A549 (cell line): ENCODE measurements around the gene PVALEF. TPM values are rescaled to one million over a fixed set of nuclear protein-coding genes. Genes with fewer than 3 reads are reported as not detected.

Experiments
- ATAC-seq, 2 experiments: fragments of 200-7000 bp in 1 of 2; fragments of >200 bp in 1 of 2; cut with Nextera tagmentation in 1 of 2; cut with Tn5 transposase in 1 of 2; 3 replicates each; pipeline versions ENCODE4 v1.8.0 to v1.9.1; 2018 to 2020; ENCODE audit warnings: mild to moderate bottlenecking in 1 of 2, moderate library complexity in 1 of 2
- CTCF ChIA-PET: fragments of 300-600 bp; sonication (Branson Sonifier 250); formaldehyde crosslinking; extraction: SDS; loops from one replicate; lab custom pipeline; 2021; ENCODE audit warnings: antibody characterized with exemption, inconsistent platforms; lab: Yijun Ruan, JAX
- POLR2A ChIA-PET: fragments of 350-600 bp; formaldehyde crosslinking; extraction: SDS; loops from one replicate; lab custom pipeline; 2021; ENCODE audit warnings: antibody characterized with exemption, inconsistent platforms; lab: Yijun Ruan, JAX
- DNase-seq, 2 experiments: peaks; one replicate each; pipeline versions ENCODE4 v3.0.0 to v3.0.0-alpha.2; 2011 to 2016; ENCODE audit warnings: low read depth in 1 of 2, low spot score in 1 of 2
- FAIRE-seq: peaks from 2 replicates; lab custom pipeline; 2011; peaks lifted over from hg19 to GRCh38; lab: Jason Lieb, UNC
- H3K27ac ChIP-seq, 2 experiments: fragments of >200 bp; sonication (Bioruptor Twin); formaldehyde crosslinking; 3 replicates each; pipeline ENCODE4 v1.5.1; 2016 to 2017
- H3K4me1 ChIP-seq: fragments of >200 bp; sonication (Bioruptor Twin); formaldehyde crosslinking; 3 replicates; pipeline ENCODE4 v1.6.1; 2016
- H3K4me2 ChIP-seq: fragments of >200 bp; sonication (Bioruptor Twin); formaldehyde crosslinking; 3 replicates; pipeline ENCODE4 v1.6.1; 2016
- H3K4me3 ChIP-seq: fragments of >200 bp; sonication (Bioruptor Twin); formaldehyde crosslinking; 3 replicates; pipeline ENCODE4 v1.5.1; 2016
- H3K9me3 ChIP-seq: fragments of >200 bp; sonication (Bioruptor Twin); formaldehyde crosslinking; 3 replicates; pipeline ENCODE4 v1.6.1; 2016
- CEBPB ChIP-seq, 2 experiments: fragments of >200 bp in 1 of 2; sonication (Bioruptor Twin) in 1 of 2; formaldehyde crosslinking in 1 of 2; IDR thresholded peaks; 2 replicates each; pipeline ENCODE4 v1.6.1; 2012 to 2016
- CTCF ChIP-seq: fragments of >200 bp; sonication (Bioruptor Twin); formaldehyde crosslinking; IDR thresholded peaks from 3 replicates; pipeline ENCODE4 v1.5.1; 2016
- EHF ChIP-seq: fragments of 250-450 bp; sonication (Bioruptor Pico); IDR thresholded peaks from 2 replicates; pipeline ENCODE4 v1.5.0; 2020; ENCODE audit warnings: mild to moderate bottlenecking
- EHMT2 ChIP-seq: fragments of 200-600 bp; sonication (generic); IDR thresholded peaks from 2 replicates; pipeline ENCODE4 v1.6.1; 2016; ENCODE audit warnings: antibody characterized with exemption, low read depth, mild to moderate bottlenecking, moderate library complexity
- FOSB ChIP-seq: fragments of 250-450 bp; sonication (Bioruptor Pico); IDR thresholded peaks from 2 replicates; pipeline ENCODE4 v1.5.0; 2020; ENCODE audit warnings: mild to moderate bottlenecking, moderate library complexity
- FOSL2 ChIP-seq, 2 experiments: fragments of 450-650 bp in 1 of 2; fragments of >200 bp in 1 of 2; sonication (Bioruptor Twin) in 1 of 2; formaldehyde crosslinking; IDR thresholded peaks; 2 replicates each; pipeline versions ENCODE4 v1.5.0 to v1.6.1; 2016 to 2020; ENCODE audit warnings: mild to moderate bottlenecking in 1 of 2, moderate library complexity in 1 of 2
- FOXS1 ChIP-seq: fragments of 250-450 bp; sonication (Bioruptor Pico); IDR thresholded peaks from 2 replicates; pipeline ENCODE4 v1.5.0; 2020; ENCODE audit warnings: mild to moderate bottlenecking, moderate library complexity
- HDAC2 ChIP-seq: fragments of 200-600 bp; sonication (generic); IDR thresholded peaks from 2 replicates; pipeline ENCODE4 v1.6.1; 2016
- HES2 ChIP-seq: fragments of >200 bp; sonication (Bioruptor Twin); formaldehyde crosslinking; IDR thresholded peaks from 2 replicates; pipeline ENCODE4 v1.6.1; 2016
- HEYL ChIP-seq: fragments of 250-450 bp; sonication (Bioruptor Pico); IDR thresholded peaks from 2 replicates; pipeline ENCODE4 v1.8.0; 2021; ENCODE audit warnings: mild to moderate bottlenecking, moderate library complexity
- HMGXB4 ChIP-seq: fragments of 250-450 bp; sonication (Bioruptor Pico); IDR thresholded peaks from 2 replicates; pipeline ENCODE4 v1.5.0; 2021; ENCODE audit warnings: mild to moderate bottlenecking, moderate library complexity, borderline replicate concordance
- HOXA7 ChIP-seq: fragments of 250-450 bp; sonication (Bioruptor Pico); IDR thresholded peaks from 2 replicates; pipeline ENCODE4 v1.5.0; 2020; ENCODE audit warnings: mild to moderate bottlenecking, moderate library complexity
- HOXB13 ChIP-seq: fragments of 250-450 bp; sonication (Bioruptor Pico); IDR thresholded peaks from 2 replicates; pipeline ENCODE4 v1.5.0; 2020; ENCODE audit warnings: low read depth, mild to moderate bottlenecking, moderate library complexity
- HOXB5 ChIP-seq: fragments of 250-450 bp; sonication (Bioruptor Pico); IDR thresholded peaks from 2 replicates; pipeline ENCODE4 v1.5.0; 2020; ENCODE audit warnings: mild to moderate bottlenecking, moderate library complexity
- JUN ChIP-seq, 2 experiments: fragments of >200 bp; sonication (Bioruptor Twin); formaldehyde crosslinking; IDR thresholded peaks; 2 replicates in 1 of 2; 3 replicates in 1 of 2; pipeline ENCODE4 v1.6.1; 2016 to 2017
- JUNB ChIP-seq: fragments of >200 bp; sonication (Bioruptor Twin); formaldehyde crosslinking; IDR thresholded peaks from 2 replicates; pipeline ENCODE4 v1.6.1; 2016
- MAZ ChIP-seq: fragments of 150-350 bp; IDR thresholded peaks from 2 replicates; pipeline ENCODE4 v1.6.1; 2014; ENCODE audit warnings: antibody characterized with exemption, low read depth, low read length, borderline replicate concordance
- NFE2L2 ChIP-seq: fragments of 150-350 bp; conservative IDR thresholded peaks from 2 replicates; pipeline ENCODE4 v1.6.1; 2014; ENCODE audit warnings: low read length
- NR3C1 ChIP-seq: fragments of >200 bp; sonication (Bioruptor Twin); formaldehyde crosslinking; IDR thresholded peaks from 3 replicates; pipeline ENCODE4 v1.6.1; 2017
- PBX3 ChIP-seq: IDR thresholded peaks from 2 replicates; pipeline ENCODE4 v1.6.1; 2012
- REST ChIP-seq: fragments of 200-600 bp; sonication (generic); IDR thresholded peaks from 2 replicates; pipeline ENCODE4 v1.6.1; 2016; ENCODE audit warnings: antibody characterized with exemption, mild to moderate bottlenecking, moderate library complexity
- TP53 ChIP-seq: fragments of 250-450 bp; sonication (Bioruptor Pico); IDR thresholded peaks from 2 replicates; pipeline ENCODE4 v1.5.0; 2021; ENCODE audit warnings: mild to moderate bottlenecking, moderate library complexity
- ZFP36 ChIP-seq: fragments of 450-650 bp; IDR thresholded peaks from 2 replicates; pipeline ENCODE4 v1.6.1; 2014; ENCODE audit warnings: borderline replicate concordance; ENCODE audit not compliant: partially characterized antibody
- ZNF302 ChIP-seq: fragments of 250-450 bp; sonication (Bioruptor Pico); IDR thresholded peaks from 2 replicates; pipeline ENCODE4 v1.9.0; 2021; ENCODE audit warnings: inconsistent platforms, mild to moderate bottlenecking, moderate library complexity
- WGBS: methylation state at CpG from one replicate; pipeline ENCODE4 v1.1.6; 2017; ENCODE audit errors: missing lambda C conversion rate; 5-methylcytosine and 5-hydroxymethylcytosine counted together
- polyA plus RNA-seq, 4 experiments: library from polyadenylated mRNA; depleted of rRNA in 3 of 4; stranded (reverse); fragments of >200 nt; fragmentation: RNase III in 1 of 4; extraction: RNeasy Plus Mini Kit Qiagen cat#74134 plus additional on column Dnase treatment in 1 of 4; gene quantifications; 2 replicates in 3 of 4; 3 replicates in 1 of 4; pipeline ENCODE4 v1.2.3, GENCODE V29; 2011 to 2017

The PVALEF gene
- polyA plus RNA-seq, 2 of the 4 experiments (the other 2 are of a cell fraction), result not detected

GRCh38 chr17:81140695-81141094 is 24.6 kb upstream of the PVALEF start:
- POLR2A ChIA-PET, result no interaction called here

GRCh38 chr17:81142301-81143199 is 22.8 kb upstream of the PVALEF start:
- peaks cover 10% of the 10 kb centered on the region for H3K4me1 ChIP-seq
- H3K4me3 ChIP-seq, result no peak overlapping the region
- peak overlapping the region; percentile 68 for H3K4me2 ChIP-seq
- FAIRE-seq, result no peak
- ChIA-PET CTCF (interaction anchor here (0.6 to 11.5 kb wide), 59 partner anchors 10 to 437 kb away, joined by 3 to 175 read pairs (median 4); partner anchors contain the start of genes AATK, CEP131, NDUFAF8 and PVALEF), POLR2A (no interaction called here)
- no peaks in the 10 kb centered on the region for H3K9me3 ChIP-seq
- peak; percentile 85 to 90 for DNase-seq
- peak overlapping the region; percentile 49 to 61; a peak in 5 of 6 replicates for H3K27ac ChIP-seq
- WGBS, result 55% methylated on average over 17 of the region's 25 CpGs
- ATAC-seq, result peak; percentile 91 to 98
- no peak for TF ChIP-seq EHMT2
- TF ChIP-seq EHF (CRISPR knock-in tag), result no peak
- no peak for TF ChIP-seq HOXA7
- no peak for TF ChIP-seq NR3C1
- no peak for TF ChIP-seq HOXB5 (CRISPR knock-in tag)
- TF ChIP-seq HEYL, result no peak
- TF ChIP-seq HES2, result no peak
- no peak for TF ChIP-seq ZFP36
- TF ChIP-seq TP53, result no peak
- no peak for TF ChIP-seq ZNF302 (CRISPR knock-in tag)
- no peak for TF ChIP-seq FOSB (CRISPR knock-in tag)
- peak; percentile 87 for TF ChIP-seq CTCF
- no peak for TF ChIP-seq JUNB
- no peak for TF ChIP-seq CEBPB (IDR thresholded peaks at IDR 0.05)
- TF ChIP-seq FOXS1 (CRISPR knock-in tag), result no peak
- TF ChIP-seq JUN (IDR thresholded peaks at IDR 0.05), result no peak; a peak in 1 of 5 replicates
- TF ChIP-seq FOSL2 (IDR thresholded peaks at IDR 0.05), result no peak
- TF ChIP-seq FOSL2 (CRISPR knock-in tag; IDR thresholded peaks at IDR 0.05), result no peak
- no peak for TF ChIP-seq PBX3
- no peak for TF ChIP-seq HOXB13
- TF ChIP-seq HMGXB4 (CRISPR knock-in tag), result no peak

More at GRCh38 chr17:81140695-81141094, 24.6 kb upstream of the PVALEF start:
- CTCF ChIA-PET, result interaction anchor here (0.8 to 11.5 kb wide), 13 partner anchors 8 to 107 kb away, joined by 3 to 175 read pairs (median 6); partner anchors contain the start of genes NDUFAF8 and TEPSIN
- Histone ChIP-seq H3K4me1 (peaks cover 10% of the 10 kb centered on the region), H3K27ac (no peak overlapping the region), H3K9me3 (no peaks in the 10 kb centered on the region), H3K4me2 (no peak overlapping the region), H3K4me3 (no peak overlapping the region)
- no peak for TF ChIP-seq REST
- TF ChIP-seq JUNB, result no peak
- no peak for TF ChIP-seq HDAC2
- no peak for TF ChIP-seq NFE2L2
- no peak for TF ChIP-seq MAZ
- no peak for TF ChIP-seq HOXB5 (CRISPR knock-in tag)
- FAIRE-seq (no peak), DNase-seq (no peak), ATAC-seq (no peak)
- WGBS, result 86% methylated on average over 17 of the region's 37 CpGs
